Glomerular visceral epithelial cell (primary cell): ENCODE data around the gene GCK.
"Not testable (repeated sequence)": the region's sequence is repeated elsewhere in the genome, so short reads cannot be mapped to it uniquely, and the experiment has no call there.

Source experiments
- DNase-seq: peaks from one replicate; pipeline ENCODE4 v3.0.0-alpha.2; 2016; ENCODE audit errors: extremely low spot score

GCK gene

DNA sequence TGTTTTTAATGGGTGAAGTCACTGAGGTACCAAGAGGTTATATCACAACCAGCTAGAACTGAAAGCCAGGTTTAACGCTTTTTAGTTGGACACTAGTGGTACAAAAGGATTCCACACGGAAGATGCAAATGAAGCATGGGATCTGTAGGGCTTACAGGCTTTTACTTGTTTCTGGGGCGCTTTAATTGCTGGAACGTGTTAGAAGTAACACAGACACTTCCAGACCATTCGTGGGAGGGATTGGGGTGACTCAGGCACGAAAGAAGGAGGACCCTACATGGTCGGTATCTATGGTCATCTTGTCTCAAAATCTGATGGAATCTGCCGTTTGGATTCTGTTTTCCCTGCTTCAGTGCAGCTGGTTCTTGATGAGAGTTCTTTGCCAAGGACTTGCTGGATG, 12.6 kb upstream of the GCK start:
- no peak for DNase-seq

DNA sequence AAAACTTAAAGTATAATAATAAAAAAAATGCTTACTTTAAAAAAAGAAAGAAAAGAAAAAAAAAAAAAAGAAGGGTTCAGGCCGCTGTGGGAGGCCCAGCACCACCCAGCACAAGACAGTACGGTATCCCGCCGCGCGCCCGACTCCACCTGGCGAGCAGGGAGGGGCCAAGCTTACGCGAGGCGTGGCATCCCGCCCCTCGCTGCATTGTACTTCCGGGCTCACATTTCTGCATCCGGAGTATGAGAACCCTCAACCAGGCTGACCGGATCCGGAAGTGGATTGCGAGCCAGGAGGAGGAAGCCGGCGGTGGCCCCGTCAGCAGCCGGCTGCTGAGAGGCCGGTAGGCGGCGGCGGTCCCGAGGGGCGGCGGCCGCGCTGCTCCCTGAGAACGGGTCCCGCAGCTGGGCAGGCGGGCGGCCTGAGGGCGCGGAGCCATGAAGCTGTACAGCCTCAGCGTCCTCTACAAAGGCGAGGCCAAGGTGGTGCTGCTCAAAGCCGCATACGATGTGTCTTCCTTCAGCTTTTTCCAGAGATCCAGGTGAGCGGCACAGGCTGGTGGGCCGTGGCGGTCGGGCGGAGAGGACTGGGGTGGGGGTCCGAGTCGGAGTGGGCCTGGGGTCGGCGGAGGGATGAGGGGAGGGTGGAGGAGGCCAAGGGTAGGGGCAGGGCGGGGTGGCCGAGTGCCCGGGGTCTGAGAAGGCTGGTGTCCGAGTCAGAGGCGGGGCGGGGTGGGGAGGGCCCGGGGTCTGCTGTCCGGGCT, 11.6 kb upstream of the GCK start, which contains the start of gene YKT6:
Gene YKT6 (plus strand): TSS at position 280 of the 763 bp plus-strand sequence. CDS start 158 bp downstream, at position 438.
- DNase-seq, result peak; percentile 95

DNA sequence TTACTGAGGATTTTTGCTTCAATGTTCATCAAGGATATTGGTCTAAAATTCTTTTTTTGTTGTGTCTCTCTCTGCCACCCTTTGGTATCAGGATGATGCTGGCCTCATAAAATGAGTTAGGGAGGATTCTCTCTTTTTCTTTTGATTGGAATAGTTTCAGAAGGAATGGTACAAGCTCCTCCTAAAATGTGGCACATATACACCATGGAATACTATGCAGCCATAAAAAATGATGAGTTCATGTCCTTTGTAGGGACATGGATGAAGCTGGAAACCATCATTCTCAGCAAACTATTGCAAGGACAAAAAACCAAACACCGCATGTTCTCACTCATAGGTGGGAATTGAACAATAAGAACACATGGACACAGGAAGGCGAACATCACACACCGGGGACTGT, 10.9 kb upstream of the GCK start:
- DNase-seq, result not testable (repeated sequence)

DNA sequence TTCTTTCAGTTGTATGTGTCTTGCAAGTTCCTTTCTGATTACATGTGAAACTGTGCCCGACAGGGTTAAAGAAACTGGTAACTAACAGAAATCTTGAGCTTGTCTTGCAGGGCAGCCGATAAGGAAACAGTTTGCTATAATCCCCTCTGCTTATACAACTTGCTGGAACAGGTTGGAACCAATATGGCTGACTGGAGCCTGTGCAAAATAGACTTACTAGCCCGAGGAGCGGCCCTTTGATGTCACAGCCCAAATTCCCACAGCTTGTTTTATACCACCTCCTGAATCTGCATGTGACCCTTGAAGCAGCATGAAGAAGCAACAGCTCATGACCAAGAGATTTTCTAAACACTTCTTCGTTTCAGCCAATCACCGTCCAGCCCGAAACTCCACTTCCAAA, 8.2 kb upstream of the GCK start:
- DNase-seq, result no peak

DNA sequence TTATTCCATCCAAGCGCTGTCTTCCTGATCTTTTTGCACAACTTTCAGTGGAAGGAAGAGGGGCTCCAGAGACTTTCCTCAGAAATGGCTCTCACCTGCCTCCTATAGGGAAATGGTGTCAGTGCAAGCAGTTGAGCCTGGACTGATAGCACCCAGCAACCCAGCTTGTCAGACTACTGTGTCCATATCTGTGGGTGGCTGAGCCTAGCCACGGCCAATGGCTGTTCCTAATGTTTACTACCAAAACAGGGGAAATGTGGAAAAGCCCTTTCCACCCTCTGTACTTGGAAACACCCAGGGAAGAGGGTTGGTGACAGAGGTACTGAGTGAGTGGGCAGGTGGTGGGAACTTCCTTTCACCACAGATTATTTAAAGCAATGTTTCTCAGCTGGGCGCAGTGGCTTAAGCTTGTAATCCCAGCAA, 7.2 kb upstream of the GCK start:
- DNase-seq, result peak; percentile 56

DNA sequence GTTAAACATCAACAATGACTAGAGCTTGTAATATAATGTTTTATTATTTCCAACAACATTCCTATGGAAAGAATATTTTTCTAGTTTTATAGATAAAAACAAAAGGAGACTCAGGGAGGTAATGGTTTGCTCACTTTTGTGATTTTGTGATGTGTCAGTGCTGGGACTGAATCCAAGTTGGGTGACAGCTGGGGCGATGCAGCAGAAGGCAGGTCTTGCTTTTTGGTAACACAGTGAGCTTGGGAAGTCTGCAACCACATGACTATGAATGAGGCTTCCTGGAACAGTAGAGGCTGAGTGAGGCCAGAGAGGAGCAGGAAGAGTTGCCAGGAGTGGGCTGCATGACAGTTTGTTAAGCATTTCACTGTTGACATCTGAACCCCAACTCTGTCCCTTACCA, 6.7 kb upstream of the GCK start:
- no peak for DNase-seq

DNA sequence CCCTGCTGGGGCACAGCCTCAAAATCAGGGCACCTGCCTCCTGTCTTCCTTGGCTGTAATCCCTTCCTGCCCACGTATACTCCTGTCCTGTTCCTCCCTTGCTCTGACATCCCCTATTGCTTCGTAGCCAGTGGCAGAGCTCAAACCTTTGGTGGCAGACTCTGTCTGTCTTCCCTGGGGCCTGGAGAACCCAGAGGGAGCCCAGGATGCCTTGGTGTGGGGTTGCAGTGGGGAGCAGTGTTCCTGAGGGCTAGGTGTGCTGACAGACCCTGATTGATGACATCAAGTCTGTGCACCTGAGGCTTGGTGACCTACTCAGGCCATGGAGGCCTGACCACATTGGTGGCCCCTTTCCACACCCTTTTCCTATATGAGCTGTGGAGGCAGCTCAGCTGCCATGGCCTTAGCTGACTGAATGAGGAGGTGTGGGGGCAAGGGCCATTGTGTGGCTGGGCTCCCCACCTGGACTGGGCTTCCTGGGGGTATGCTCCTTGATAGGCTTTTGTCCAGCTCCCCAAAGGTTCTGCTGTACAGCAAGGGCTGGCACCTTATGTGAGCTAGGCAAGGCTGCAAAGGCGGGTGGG, 5.4 kb upstream of the GCK start:
- DNase-seq, result no peak

DNA sequence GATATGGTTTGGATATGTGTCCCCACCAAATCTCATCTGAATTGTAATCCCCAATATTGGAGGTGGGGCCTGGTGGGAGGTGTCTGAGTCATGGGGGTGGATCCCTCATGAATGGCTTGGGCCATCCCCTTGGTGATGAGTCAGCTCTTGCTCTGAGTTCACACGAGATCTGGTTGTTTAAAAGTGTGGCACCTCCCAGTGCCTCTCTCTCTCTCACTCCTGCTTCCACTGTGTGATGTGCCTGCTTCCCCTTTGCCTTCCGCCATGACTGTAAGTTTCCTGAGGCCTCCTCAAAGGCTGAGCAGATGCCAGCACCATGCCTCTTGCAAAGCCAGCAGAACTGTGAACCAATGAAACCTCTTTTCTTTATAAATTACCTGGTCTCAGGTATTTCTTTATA, 4.8 kb upstream of the GCK start:
- no peak for DNase-seq

DNA sequence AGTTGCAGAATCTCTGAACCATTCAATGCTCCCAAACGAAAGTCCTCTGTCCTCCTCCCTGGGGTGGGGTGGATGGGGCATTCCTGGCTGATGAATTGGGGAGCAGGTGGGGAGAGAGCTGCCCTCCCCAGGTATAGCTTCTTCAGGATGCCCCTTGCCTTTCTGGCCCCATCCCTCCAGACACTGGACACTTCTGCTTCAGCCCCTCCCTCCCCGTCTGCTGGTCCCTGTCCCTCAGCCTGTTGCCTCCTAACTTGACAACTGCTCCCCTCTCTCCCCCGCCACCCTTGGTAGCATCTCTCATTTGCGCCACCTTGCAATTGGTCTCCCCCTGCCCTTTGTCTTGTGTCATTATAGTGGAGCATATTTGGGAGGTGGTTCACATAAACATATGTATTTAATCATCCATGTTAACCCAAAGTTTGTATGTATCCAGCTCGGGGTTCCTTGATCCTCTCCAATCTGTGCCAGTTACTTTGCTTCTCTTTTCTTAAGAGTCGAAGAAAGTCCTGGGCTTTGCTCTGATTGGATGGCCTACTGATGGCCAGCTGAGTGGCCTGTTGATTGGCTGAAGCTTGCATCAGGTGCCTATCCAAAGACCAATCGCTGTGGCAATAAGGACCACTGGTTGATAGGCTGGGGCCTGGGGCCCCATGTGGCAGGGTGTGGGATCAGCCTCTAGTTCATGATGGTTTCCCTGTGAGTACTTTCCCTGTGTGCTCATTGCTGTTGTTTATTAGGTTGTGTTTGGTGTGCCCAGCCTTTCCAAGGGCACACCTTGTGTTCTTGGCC, 4.0 kb upstream of the GCK start:
- DNase-seq, result no peak

DNA sequence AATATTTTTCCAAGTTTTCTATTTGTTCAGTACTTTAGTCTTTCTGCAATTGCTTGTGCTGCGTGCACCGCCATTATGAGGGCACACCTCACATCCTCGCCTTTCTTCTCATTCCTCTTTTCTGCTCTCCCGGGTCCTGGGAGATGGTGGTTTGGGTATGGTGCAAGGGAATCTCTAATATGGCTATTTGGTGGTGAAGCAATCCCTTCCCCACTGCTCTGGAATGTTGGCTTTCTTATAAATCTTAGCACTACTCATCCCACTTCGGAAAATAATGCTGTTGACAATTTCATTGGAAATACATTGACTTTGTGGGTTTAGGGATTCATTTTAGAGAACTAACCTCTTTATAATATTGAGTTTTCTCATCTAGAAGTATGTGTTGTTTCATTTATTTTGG, 1.9 kb upstream of the GCK start:
- no peak for DNase-seq

DNA sequence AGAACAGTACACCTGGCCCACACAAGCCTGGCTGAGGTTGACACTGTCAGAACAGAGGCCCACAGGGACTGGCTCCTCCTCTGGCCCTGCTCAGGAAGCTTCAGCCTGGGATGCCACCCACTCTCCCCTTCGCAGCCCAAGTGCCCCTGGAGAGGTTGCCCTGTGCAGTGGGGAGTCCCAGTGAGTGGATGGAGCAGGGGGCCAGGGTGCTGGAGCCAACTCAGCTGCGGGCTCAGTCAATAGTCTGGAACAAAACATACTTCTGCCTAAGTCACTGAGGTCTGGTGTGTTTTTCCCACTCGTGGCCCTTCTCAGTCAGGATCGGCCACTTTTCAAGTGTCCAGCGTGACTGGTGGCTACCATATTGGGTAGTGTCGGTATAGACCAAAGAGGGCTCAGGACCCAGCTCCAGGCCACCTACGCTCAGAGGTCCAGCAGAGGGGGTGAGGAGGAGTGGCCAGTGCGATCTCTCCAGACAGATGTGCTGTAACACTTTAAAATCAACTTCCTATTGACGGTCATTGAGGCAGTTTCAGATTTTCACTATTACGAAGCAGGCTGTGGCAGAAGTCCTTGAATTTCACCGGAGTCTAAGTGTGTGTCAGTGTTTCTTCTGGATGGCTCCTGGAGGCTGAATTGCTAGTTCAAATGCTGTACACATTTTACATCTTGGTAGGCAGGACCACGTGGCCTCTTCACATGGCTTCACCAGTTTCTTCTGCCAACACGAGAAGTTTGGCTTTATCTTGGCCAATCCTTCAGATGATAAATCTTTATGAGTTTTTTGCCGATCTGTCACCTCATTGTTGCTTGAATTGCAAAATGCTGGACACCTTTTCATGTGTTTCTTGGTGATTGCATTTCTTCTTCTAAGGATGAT, 994 bp upstream of the GCK start:
- no peak for DNase-seq

DNA sequence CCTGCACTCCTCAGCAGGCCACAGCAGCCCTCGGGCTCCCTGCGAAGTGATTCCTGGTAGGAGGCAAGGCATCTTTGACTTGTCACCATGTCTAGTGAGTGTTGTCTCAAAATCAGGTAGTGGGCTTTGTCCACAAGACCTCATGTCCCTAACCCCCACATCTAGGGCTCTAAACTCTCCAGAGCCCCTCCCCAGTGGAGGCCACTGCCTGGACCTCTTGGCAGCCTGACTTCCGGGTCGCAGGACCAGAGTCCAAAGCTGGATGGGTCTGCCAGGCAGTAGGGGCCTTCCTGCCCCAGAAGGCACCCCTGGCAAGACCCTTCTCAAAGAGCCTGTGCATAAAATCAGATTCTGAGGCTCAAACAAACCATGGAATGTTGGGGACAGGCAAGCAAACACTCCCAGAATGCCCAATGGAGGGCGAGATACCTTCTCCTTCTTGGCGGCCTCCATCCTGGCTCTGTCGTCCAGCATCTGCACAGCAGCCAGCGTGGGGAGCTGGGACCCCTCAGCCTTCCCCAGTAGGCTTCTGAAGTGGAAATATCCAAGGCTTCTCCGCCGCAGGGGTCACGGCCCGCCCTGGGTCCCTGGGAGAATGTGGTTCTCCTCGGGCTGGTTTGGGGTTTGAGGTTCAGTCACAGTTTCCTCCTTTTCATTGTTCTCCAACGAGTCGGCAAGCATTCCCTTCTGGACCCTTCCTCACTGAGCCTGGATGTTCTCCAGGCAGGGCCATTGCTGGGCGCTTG, 586 bp downstream of the GCK start:
- DNase-seq, result no peak

DNA sequence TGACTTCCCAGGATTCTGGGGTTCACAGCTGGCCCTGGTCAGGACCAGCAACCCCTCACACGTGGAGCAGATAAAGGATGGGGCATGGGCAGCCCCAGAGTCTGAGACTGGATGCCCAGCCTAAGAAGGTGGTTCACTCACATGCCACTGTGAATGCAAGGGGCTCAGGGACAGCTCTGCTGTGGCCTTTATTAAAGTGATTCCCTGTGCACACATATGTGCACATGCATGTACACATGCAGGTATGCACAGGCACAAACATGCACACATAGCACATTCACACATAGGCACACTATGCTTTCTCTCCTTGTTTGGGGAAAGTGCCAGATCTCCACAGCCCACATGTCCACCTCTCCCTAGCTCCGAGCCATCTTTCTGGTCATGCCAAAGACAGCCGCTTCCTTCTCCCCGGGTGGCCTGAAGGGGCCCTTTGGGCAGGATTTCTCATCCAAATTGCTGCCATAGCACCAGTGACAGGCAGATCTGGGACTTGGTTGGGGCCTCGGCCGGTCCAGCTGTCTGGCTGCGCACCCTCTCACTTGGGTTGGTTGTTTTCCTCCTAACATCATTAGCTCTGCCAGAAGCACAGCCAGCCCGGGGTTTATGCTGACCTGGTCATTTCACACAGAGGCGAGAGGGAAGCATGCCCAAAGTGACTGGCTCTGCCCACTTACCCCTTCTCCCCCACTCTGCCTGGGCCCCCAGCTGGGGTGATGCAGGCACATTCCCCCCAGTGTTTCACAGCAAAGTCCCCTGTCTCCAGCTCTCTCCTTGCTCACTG, 1.4 kb downstream of the GCK start:
- DNase-seq, result no peak

DNA sequence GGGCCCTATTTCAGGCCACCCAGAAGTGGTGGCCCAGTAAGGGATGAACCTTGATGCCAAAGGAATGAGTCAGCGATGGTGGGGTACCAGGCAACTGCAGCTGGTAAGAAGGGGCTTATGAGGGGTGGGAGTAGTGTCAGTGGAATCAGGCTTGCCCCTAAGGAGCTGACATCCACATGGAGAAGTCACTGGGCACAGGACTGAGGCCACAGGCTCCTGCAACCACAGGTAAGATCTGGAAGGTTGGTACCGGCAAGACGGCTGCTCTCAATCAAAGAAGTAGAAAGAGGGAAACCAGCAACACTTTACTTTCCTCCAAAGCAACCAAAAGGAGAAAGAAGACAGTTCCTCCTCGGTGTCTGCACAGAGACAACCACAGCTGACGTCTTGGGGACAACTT, 2.5 kb downstream of the GCK start:
- DNase-seq, result no peak

DNA sequence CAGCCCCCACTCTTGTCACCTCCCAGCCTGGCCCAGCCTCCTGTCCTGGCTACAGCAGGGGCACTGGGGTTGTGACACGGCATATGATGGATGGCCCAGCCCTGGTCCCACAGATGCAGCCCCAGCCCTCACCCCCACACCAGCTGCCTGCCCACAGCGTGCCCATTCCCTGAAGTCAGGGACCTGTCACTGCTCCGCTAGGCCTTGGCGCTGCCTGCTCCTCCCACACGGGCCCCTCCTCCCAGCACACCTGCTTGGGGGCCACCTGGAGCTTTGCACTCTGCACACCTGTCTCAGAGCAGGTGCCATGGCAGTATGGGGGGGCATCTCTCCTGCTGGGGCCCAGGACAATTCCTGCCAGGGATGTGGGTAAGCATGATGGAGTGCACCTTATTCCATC, 3.5 kb downstream of the GCK start:
- no peak for DNase-seq

DNA sequence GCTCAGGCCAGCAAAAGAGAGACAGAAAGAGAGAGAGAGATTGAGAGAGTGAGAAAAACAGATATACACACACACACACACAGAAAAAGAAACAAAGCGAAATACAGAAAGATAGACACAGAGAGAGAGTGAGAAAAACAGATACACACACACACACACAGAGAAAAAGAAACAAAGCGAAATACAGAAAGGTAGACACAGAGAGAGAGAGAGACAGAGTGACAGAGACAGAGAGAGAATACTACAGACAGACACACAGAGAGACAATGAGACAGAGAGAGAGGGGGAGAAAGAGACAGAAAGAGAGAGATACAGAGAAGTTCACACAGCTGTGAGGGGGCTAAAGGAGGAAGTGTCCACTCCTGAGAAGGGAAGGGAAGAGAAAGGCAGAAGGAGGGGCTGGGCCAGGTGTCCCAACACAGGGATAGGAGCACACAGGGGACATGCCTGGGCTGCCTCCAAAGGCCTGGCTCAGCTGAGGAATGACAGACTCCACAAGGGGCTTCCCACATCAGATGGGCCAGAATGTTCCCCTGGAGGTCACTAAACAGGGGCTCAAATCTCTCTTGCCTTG, 4.3 kb downstream of the GCK start:
- DNase-seq, result no peak

DNA sequence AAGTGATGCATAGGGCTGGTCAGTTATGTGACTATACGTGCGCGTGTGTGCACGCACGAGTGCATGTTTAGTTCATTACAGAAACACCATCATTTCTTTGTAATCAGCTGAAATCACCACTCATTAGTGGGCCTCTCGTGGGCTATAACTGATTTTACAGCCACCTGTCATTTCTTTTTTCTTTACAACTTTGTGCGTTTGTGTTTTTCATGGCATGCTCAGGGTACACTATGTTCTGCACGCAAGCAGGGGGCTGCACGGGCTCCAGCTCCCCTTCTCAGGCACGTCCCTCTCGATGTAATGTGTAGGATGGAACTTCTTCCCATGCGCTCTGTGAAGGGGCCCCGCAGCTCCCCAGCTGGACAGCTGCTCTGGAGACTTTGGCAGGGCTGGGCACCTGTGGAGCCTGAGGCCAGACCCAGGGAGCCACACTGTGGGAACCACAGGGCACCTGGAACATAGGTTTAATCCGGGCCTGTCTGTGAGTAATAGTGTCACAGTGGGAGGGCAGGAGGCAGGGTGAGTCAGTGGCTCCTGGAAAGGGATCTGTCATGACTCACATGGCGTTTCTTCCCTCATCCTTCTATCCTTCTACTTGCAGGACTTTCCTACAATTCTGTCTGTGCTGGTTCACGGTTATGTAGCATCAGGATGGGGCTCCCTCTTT, 4.9 kb downstream of the GCK start:
- DNase-seq, result peak; percentile 91

DNA sequence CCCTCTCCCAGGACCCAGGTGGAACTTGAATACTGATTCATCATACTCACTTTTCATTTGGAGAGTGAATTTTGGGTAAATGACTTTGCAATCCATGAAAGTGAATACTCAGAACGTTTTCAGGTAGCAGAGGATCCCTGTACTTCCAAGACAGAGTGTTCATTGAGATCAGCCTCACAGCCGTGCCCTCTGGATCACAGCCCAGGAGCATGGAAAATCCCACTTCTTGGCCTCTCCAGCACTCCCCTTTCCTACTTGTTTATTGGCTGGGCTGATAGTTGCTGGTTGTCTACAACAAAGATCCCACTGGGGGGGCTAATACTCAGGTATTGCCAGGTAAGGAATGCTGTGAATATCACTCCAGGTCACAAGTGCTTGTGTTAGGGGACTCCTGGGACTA, 5.9 kb downstream of the GCK start:
- DNase-seq, result no peak

DNA sequence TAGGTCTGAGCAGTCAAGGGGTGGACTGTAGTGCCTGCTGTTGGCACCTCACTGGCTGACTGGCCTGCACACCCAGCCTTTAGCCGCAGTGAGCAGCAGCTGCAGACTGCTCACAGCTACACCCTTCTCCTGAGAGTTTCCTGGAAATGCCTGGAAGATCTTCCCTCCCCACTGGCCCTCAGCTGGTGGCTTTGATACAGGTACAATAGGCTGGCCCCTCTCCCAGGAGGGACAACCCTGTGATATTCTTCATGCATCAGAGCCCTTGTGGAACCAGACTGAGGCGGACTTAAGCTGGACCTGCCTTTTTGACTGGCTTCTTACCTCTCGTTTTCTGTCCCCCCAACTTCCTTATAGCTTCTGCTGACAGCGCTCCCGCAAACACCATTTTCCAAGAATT, 6.4 kb downstream of the GCK start:
- no peak for DNase-seq
